BE2C (cell line): ENCODE measurements around the gene YBEY.

Experiments
- DNase-seq: peaks from one replicate; pipeline ENCODE4 v3.0.0-alpha.2; 2020
- H3K27me3 ChIP-seq: fragments of 250-450 bp; sonication (Bioruptor Pico); 2 replicates; pipeline ENCODE4 v1.5.1; 2020; ENCODE audit warnings: mild to moderate bottlenecking
- H3K36me3 ChIP-seq: fragments of 250-450 bp; sonication (Bioruptor Pico); 2 replicates; pipeline ENCODE4 v1.5.1; 2020; ENCODE audit warnings: mild to moderate bottlenecking
- H3K4me1 ChIP-seq: fragments of 250-450 bp; sonication (Bioruptor Pico); 2 replicates; pipeline ENCODE4 v1.5.1; 2020
- H3K4me3 ChIP-seq: 2 replicates; pipeline ENCODE4 v1.5.1; 2011; ENCODE audit warnings: low read depth, low read length
- H3K9me3 ChIP-seq: fragments of 250-450 bp; sonication (Bioruptor Pico); 2 replicates; pipeline ENCODE4 v1.5.1; 2020
- CTCF ChIP-seq: IDR thresholded peaks from 2 replicates; pipeline ENCODE4 v1.5.1; 2012; ENCODE audit warnings: mild to moderate bottlenecking, low read depth, low read length

Gene YBEY

GRCh38 chr21:46250146-46250725, 35.9 kb upstream of the YBEY start:
- DNase-seq = no peak
- Histone ChIP-seq H3K9me3 (no peaks in the 10 kb centered on the region; the same call in 1 of the 2 replicates), H3K36me3 (peaks cover 83% of the 10 kb centered on the region), H3K27me3 (no peaks in the 10 kb centered on the region), H3K4me3 (no peak overlapping the region), H3K4me1 (peaks cover 3% of the 10 kb centered on the region; the same call in 1 of the 2 replicates)
- TF ChIP-seq CTCF = no peak

GRCh38 chr21:46252840-46253239, 33.3 kb upstream of the YBEY start:
- DNase-seq = no peak

GRCh38 chr21:46253610-46254124, 32.5 kb upstream of the YBEY start:
- H3K9me3 ChIP-seq = no peaks in the 10 kb centered on the region; the same call in 1 of the 2 replicates
- H3K4me1 ChIP-seq = peaks cover 3% of the 10 kb centered on the region; the same call in 1 of the 2 replicates
- TF ChIP-seq CTCF = no peak
- peak; percentile 69 for DNase-seq
- no peak overlapping the region for H3K4me3 ChIP-seq
- no peaks in the 10 kb centered on the region for H3K27me3 ChIP-seq
- peaks cover 88% of the 10 kb centered on the region for H3K36me3 ChIP-seq

More at GRCh38 chr21:46252840-46253239, 33.3 kb upstream of the YBEY start:
- Histone ChIP-seq H3K27me3 (no peaks in the 10 kb centered on the region), H3K9me3 (no peaks in the 10 kb centered on the region; the same call in 1 of the 2 replicates), H3K4me1 (peaks cover 3% of the 10 kb centered on the region; the same call in 1 of the 2 replicates), H3K4me3 (no peak overlapping the region), H3K36me3 (peaks cover 84% of the 10 kb centered on the region)
- no peak for TF ChIP-seq CTCF

GRCh38 chr21:46254208-46254975, 31.8 kb upstream of the YBEY start:
- Histone ChIP-seq H3K9me3 (no peaks in the 10 kb centered on the region; the same call in 1 of the 2 replicates), H3K4me1 (peaks cover 3% of the 10 kb centered on the region; the same call in 1 of the 2 replicates), H3K36me3 (peaks cover 88% of the 10 kb centered on the region), H3K4me3 (no peak overlapping the region), H3K27me3 (no peaks in the 10 kb centered on the region)
- no peak for TF ChIP-seq CTCF
- DNase-seq = no peak

GRCh38 chr21:46255166-46255565, 31.0 kb upstream of the YBEY start:
- Histone ChIP-seq H3K9me3 (no peaks in the 10 kb centered on the region; the same call in 1 of the 2 replicates), H3K27me3 (no peaks in the 10 kb centered on the region), H3K4me1 (peaks cover 3% of the 10 kb centered on the region; the same call in 1 of the 2 replicates), H3K36me3 (peaks cover 85% of the 10 kb centered on the region), H3K4me3 (no peak overlapping the region)
- no peak for DNase-seq
- no peak for TF ChIP-seq CTCF
